ENCODE measurements around the gene NCAM2. TPM values are rescaled to one million over a fixed set of nuclear protein-coding genes. Genes with fewer than 3 reads are reported as not detected.
A peak's percentile ranks its signal among the peaks of the same experiment; 100 is the strongest.

NCAM2 gene
- polyA plus RNA-seq, 1 donor = 5.8 TPM

GRCh38 chr21:21231913-21232312 lies 233.7 kb downstream of the NCAM2 start:
- DNase-seq = no peak

- peak; percentile 40 for DNase-seq
These were observed 234.1 kb downstream of the NCAM2 start for GRCh38 chr21:21232320-21232719.

GRCh38 chr21:21233051-21233450 lies 234.8 kb downstream of the NCAM2 start:
- DNase-seq = peak; percentile 10

GRCh38 chr21:21236996-21237395 lies 238.8 kb downstream of the NCAM2 start:
- no peak for DNase-seq

DNA sequence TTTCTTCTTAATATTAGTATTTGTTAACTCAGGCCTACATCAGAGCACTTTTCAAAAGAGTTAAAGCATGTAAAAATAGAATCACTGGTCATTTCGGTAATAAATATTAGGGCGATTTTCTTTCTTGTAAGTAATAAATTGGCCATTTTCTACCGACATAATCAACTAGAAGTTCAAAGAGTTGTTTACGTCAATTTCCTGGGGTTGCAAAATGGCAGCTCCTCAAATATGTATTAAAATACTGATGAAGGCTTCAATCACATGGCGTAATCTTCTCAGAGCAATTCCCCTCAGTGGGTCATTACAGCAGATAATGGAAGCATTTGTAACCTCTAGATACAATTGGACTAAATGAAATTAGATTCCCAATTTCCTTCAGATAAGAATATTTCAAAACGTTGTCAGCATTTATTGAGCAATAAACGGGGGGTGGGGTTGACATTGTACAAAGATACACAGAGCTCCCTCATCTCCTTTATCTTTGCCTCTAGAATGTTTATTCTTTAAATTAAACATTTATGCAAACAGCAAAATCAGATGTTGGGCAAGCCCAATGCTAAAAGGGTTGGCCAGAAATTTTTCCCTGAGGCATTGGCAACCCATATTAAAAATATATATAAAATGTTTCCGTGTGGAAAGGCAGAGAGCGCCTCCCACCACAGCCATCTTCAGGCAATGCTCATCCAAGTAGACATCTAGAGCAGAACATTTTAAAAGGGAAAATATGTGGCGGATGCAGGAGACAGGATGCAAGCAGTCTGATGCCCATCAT lies 240.6 kb downstream of the NCAM2 start:
- DNase-seq = no peak

DNA sequence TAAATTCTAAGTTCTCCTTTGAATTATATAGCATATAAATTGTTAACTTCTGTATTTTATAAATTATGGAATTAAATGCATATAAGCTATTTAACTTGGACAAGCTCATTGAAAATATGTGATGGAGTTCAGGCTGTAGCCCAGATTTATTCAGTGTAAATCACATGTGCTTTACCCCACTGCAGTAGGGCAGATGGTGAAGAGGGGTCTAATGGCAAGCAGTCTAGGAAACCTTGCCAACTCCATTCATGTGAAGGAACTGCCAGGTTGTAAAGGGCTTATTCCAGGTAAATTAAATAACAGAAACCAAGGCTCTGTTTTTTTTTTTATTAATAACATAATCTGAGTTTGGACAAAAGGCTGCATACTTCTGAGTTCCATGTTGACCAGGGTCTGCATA lies 243.2 kb downstream of the NCAM2 start:
- no peak for DNase-seq

DNA sequence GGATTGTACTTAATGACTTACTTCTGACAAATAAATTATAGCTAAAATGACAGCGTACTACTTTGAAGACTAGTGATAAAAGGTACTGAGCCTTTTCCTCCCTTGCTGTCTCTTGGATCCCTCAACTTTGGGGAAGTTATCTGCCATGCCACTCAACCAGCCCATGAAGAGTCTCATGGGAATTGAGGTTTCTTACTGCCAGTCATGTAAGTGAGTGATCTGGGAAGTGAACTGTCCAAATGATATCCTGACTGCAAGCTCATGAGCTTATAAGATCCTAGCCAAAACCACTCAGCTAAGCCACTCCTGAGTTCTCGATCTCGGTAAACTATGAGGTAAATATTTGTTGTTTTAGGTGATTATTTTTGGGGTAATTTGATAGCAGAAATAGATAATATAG lies 247.8 kb downstream of the NCAM2 start:
- DNase-seq = no peak

DNA sequence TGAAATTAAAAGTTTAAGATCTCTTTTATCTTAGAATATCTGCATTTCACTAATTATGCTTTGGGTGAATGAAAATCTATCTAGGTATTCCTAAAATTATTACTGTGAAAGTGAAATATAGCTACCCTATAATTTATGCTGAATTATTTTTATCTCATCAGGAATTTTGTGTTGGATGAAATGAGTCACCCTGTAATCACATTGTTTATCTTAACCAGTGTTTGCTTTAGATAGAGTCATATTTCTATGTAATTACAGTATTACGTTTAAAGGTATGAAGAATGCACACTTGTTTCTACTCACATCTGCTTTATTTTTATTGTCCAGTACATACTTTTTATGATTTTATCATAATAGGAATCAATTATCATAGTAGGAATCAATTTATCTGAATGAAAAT lies 249.2 kb downstream of the NCAM2 start:
- DNase-seq = no peak

GRCh38 chr21:21262048-21262447 lies 263.8 kb downstream of the NCAM2 start:
- DNase-seq = no peak

GRCh38 chr21:21268061-21268471 lies 269.9 kb downstream of the NCAM2 start:
- DNase-seq = no peak

GRCh38 chr21:21268885-21269284 lies 270.7 kb downstream of the NCAM2 start:
- no peak for DNase-seq

- DNase-seq = no peak
These were observed 281.1 kb downstream of the NCAM2 start for GRCh38 chr21:21279193-21279901.

DNA sequence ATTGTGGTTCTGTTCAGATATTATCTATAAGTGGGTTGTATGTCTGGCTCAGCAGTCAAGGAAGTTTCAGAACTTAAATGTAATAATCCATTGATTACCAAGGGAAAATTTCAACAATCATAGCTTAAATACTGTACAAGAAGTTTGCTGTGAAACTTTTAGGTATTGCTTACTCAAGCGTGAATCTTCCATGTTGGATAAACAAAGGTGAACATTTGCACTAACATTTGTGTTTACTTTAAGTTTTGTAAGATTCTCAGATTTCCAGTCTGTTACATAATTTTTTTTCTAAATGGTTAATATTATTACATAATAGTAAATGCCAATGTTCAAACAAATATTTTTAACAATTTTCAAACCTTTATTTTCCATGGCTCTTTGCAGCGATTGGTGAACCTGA lies 285.6 kb downstream of the NCAM2 start:
- DNase-seq = no peak

- no peak for DNase-seq
These were observed 288.1 kb downstream of the NCAM2 start for GRCh38 chr21:21286170-21286798.

DNA sequence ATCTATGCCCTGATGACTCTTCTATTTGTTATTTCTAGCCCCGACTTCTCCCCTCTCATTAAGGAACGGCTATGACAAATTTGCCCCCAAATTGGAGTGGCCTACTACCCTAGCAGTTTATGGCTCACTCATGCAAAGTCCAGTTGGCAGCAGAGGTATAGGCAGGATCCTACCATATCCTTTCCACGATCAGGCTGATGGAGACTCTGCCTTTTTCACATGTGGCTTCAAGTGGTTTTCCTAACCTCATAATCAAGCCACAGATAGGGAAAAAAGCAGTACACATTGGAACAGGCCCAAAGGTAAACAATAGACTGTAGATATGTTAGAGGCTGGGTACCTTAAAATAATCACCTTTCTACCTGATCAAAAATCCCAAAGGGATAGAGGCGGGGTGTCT lies 292.5 kb downstream of the NCAM2 start:
- DNase-seq = no peak

GRCh38 chr21:21291883-21292569 lies 293.8 kb downstream of the NCAM2 start:
- DNase-seq = no peak

DNA sequence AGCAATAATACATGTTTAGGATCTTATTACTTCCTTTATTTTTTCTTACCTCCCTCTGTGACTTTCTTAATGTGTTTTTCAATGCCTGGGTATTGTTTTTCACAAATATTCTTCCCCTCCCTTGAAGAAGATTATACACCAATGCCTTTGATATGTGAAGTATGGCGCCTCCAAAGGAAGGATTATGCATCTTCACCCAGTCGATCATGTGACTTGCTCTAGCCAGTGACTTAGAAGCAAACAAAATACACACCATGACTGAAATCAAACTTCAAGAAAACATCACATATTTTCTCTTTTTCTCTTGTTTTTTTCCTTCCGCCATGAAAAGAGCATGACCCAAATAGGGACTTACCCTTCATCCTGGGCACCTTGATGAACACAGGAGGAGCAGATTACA lies 297.1 kb downstream of the NCAM2 start:
- no peak for DNase-seq

- no peak for DNase-seq
These were observed 299.0 kb downstream of the NCAM2 start for GRCh38 chr21:21297211-21297610.

DNA sequence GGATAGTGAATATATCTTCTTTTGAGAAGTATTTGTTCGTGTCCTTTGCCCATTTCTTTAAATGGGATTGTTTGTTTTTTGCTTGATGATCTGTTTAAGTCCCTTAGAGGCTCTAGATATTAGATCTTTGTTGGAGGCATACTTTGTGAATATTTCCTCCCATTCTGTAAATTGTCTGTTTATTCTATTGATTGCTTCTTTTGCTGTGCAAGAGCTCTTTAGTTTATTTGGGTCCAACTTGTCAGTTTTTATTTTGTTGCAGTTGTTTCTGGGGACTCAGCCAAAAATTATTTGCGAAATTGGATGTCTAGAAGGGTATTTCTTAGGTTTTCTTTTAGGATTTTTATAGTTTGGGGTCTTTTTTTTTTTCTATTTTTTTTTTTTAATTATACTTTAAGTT lies 302.8 kb downstream of the NCAM2 start:
- DNase-seq = no peak

DNA sequence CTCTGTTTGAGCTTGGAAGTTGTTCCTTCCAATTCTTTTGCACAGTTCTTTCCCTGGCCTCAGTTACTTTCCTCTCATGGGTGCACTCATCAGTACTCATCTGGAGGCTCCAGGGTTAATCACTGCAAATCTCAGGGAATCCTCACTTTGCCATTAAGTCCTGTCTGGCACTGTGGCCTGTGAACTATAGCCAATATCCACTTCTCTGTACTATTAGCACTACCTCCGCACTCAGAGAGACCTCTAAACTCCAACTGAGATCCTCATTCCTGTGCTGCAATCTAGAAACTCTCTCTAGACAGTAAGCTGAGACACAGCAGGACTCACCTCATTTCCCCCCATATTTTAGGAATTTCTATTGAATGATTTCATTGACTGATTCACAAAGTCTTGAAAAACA lies 311.3 kb downstream of the NCAM2 start:
- no peak for DNase-seq

GRCh38 chr21:21324297-21324696 lies 326.1 kb downstream of the NCAM2 start:
- DNase-seq = no peak

DNA sequence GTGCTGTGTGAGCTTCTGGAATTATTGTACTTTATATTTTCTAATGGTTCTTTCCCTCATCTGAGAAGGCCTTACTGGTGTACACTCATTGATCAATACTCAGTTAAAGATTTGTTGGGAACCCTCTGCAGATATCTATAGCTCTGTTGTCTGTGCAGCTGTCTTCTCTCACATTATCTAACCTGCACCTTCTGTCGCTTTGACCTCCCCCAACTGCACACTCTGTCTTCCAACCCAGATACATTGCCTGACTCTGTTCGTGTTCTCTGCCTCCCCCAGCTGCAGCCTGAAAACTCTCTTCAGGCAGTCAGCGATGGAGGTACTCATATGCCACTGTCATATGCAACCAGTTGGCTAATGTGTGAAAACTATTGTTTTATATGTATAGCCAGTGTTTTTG lies 334.3 kb downstream of the NCAM2 start:
- no peak for DNase-seq

DNA sequence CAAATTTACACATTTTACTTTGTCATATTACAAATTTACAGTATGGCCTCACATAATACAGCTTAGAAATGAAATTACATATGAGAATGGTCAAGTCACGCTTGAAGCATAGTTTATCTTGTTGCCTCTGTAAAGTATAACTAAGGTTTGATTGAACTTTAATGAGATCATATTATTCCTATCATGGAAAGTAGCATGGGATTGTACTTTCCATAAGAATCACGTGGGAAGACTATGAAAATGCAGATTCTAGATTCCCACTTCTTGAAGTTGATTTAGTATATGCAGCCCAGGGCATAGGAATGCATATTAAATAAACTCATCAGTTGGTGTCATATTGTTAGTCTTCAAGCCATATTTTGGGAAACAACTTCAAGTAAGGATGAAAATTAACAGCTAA lies 342.8 kb downstream of the NCAM2 start:
- DNase-seq = no peak
